HEK293T (cell line): ENCODE data around the gene ANKRD11.

ENCODE experiments used
- CTCF ChIA-PET: fragments of 350-600 bp; formaldehyde crosslinking; extraction: SDS; loops from one replicate; lab custom pipeline; 2021; ENCODE audit warnings: antibody characterized with exemption, inconsistent platforms; lab: Yijun Ruan, JAX
- POLR2A ChIA-PET: fragments of 350-600 bp; formaldehyde crosslinking; extraction: SDS; loops from one replicate; lab custom pipeline; 2020; ENCODE audit warnings: antibody characterized with exemption, inconsistent platforms; lab: Yijun Ruan, JAX
- DNase-seq: peaks from one replicate; pipeline ENCODE4 v3.0.0; 2012; ENCODE audit warnings: mixed read lengths; ENCODE audit errors: extremely low spot score
- ARNT ChIP-seq: fragments of 450-650 bp; IDR thresholded peaks from 2 replicates; pipeline ENCODE4 v1.6.1; 2017; ENCODE audit warnings: mild to moderate bottlenecking
- BHLHE40 ChIP-seq: fragments of 450-650 bp; IDR thresholded peaks from 2 replicates; pipeline ENCODE4 v1.6.1; 2016; ENCODE audit warnings: mild to moderate bottlenecking, moderate library complexity, borderline replicate concordance
- CTBP1 ChIP-seq: fragments of 450-650 bp; IDR thresholded peaks from 2 replicates; pipeline ENCODE4 v1.6.1; 2016; ENCODE audit warnings: borderline replicate concordance
- ELF4 ChIP-seq: fragments of 450-650 bp; IDR thresholded peaks from 2 replicates; pipeline ENCODE4 v1.6.1; 2017; ENCODE audit warnings: antibody characterized with exemption
- FOXA1 ChIP-seq: fragments of 450-650 bp; IDR thresholded peaks from 2 replicates; pipeline ENCODE4 v1.6.1; 2016; ENCODE audit warnings: mild to moderate bottlenecking
- FOXK2 ChIP-seq: fragments of 450-650 bp; IDR thresholded peaks from 2 replicates; pipeline ENCODE4 v1.6.1; 2016; ENCODE audit warnings: mild to moderate bottlenecking
- FOXM1 ChIP-seq: fragments of 450-650 bp; IDR thresholded peaks from 2 replicates; pipeline ENCODE4 v1.6.1; 2017; ENCODE audit warnings: mild to moderate bottlenecking, borderline replicate concordance
- HDGF ChIP-seq: fragments of 450-650 bp; IDR thresholded peaks from 2 replicates; pipeline ENCODE4 v1.6.1; 2017; ENCODE audit warnings: antibody characterized with exemption, borderline replicate concordance
- L3MBTL2 ChIP-seq: fragments of 450-650 bp; conservative IDR thresholded peaks from 2 replicates; pipeline ENCODE4 v1.6.1; 2016; ENCODE audit warnings: mild to moderate bottlenecking
- LEF1 ChIP-seq: fragments of 450-650 bp; IDR thresholded peaks from 2 replicates; pipeline ENCODE4 v1.6.1; 2017; ENCODE audit warnings: mild to moderate bottlenecking, borderline replicate concordance
- NFRKB ChIP-seq: fragments of 450-650 bp; IDR thresholded peaks from 2 replicates; pipeline ENCODE4 v1.6.1; 2016; ENCODE audit warnings: mild to moderate bottlenecking, moderate library complexity
- PKNOX1 ChIP-seq: fragments of 450-650 bp; IDR thresholded peaks from 2 replicates; pipeline ENCODE4 v1.6.1; 2016
- SP1 ChIP-seq: fragments of 450-650 bp; IDR thresholded peaks from 2 replicates; pipeline ENCODE4 v1.6.1; 2017
- SUZ12 ChIP-seq: fragments of 450-650 bp; IDR thresholded peaks from 2 replicates; pipeline ENCODE4 v1.6.1; 2016; ENCODE audit warnings: mild to moderate bottlenecking
- TARDBP ChIP-seq: fragments of 450-650 bp; IDR thresholded peaks from 2 replicates; pipeline ENCODE4 v1.6.1; 2016
- ZNF384 ChIP-seq: fragments of 450-650 bp; IDR thresholded peaks from 2 replicates; pipeline ENCODE4 v1.6.1; 2016

Gene ANKRD11

GRCh38 chr16:89443727-89444084 is 46.7 kb downstream of the ANKRD11 start:
- POLR2A ChIA-PET = no interaction called here
- no peak for DNase-seq
- TF ChIP-seq LEF1 (no peak), HDGF (no peak), TARDBP (no peak), FOXK2 (no peak), SP1 (no peak)
- CTCF ChIA-PET = interaction anchor here (0.6 kb wide), 1 partner anchor 61 kb away, joined by 3 read pairs; no protein-coding TSS in a partner anchor

DNA sequence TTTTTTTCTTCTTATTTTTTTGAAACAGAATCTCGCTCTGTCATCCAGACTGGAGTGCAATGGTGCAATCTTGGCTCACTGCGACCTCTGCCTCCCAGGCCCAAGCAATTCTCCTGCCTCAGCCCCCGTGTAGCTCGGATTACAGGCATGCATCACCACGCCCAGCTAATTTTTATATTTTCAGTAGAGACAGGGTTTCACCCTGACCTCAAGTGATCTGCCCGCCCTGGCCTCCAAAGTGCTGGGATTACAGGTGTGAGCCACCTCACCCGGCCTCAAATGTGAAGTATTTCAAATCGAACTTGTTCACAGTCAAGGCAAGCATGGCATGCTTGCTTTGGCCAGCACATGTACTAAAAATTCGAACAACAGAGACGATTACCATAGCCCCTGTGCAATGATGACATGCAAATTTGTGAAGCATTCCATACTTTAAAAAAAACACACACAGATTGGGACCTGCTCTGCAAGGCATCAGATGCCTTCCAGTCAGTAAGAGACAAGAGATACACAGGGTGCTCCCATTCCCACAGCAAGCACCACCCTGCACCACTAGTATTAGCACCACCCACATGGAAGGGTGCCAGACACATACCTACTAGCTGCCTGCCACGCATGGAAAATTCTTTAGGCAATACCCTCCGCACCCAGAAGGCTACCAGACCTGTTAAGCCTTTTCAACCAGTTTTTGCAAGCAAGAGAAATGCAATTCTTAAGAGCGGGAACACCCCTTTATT is 47.2 kb downstream of the ANKRD11 start:
- ChIA-PET POLR2A (no interaction called here), CTCF (interaction anchor here (0.6 kb wide), 1 partner anchor 61 kb away, joined by 3 read pairs; no protein-coding TSS in a partner anchor)
- DNase-seq = no peak
- TF ChIP-seq CTBP1 (no peak), SUZ12 (no peak), FOXA1 (no peak), ELF4 (no peak), ARNT (no peak), TARDBP (no peak), SP1 (no peak), FOXM1 (no peak), PKNOX1 (no peak), HDGF (no peak)

GRCh38 chr16:89442588-89442987 is 47.8 kb downstream of the ANKRD11 start:
- POLR2A ChIA-PET = no interaction called here
- no peak for DNase-seq
- CTCF ChIA-PET = no interaction called here
- TF ChIP-seq PKNOX1 (peak; percentile 54), SP1 (no peak), NFRKB (no peak), HDGF (no peak), ARNT (no peak)

- ChIA-PET POLR2A (no interaction called here), CTCF (no interaction called here)
- no peak for TF ChIP-seq TARDBP
- no peak for TF ChIP-seq PKNOX1
- TF ChIP-seq ARNT = no peak
- no peak for TF ChIP-seq FOXK2
- TF ChIP-seq FOXA1 = no peak
- DNase-seq = no peak
Observed at GRCh38 chr16:89439659-89440058, 50.7 kb downstream of the ANKRD11 start.

- no peak for DNase-seq
- ChIA-PET CTCF (interaction anchor here (1.1 kb wide), 1 partner anchor 103 kb away, joined by 4 read pairs; no protein-coding TSS in a partner anchor), POLR2A (no interaction called here)
- TF ChIP-seq NFRKB (no peak), ZNF384 (no peak), HDGF (no peak), ARNT (no peak), TARDBP (no peak), BHLHE40 (no peak), CTBP1 (no peak), FOXK2 (no peak), LEF1 (no peak), SP1 (no peak)
Observed at GRCh38 chr16:89437991-89438390, 52.4 kb downstream of the ANKRD11 start.

DNA sequence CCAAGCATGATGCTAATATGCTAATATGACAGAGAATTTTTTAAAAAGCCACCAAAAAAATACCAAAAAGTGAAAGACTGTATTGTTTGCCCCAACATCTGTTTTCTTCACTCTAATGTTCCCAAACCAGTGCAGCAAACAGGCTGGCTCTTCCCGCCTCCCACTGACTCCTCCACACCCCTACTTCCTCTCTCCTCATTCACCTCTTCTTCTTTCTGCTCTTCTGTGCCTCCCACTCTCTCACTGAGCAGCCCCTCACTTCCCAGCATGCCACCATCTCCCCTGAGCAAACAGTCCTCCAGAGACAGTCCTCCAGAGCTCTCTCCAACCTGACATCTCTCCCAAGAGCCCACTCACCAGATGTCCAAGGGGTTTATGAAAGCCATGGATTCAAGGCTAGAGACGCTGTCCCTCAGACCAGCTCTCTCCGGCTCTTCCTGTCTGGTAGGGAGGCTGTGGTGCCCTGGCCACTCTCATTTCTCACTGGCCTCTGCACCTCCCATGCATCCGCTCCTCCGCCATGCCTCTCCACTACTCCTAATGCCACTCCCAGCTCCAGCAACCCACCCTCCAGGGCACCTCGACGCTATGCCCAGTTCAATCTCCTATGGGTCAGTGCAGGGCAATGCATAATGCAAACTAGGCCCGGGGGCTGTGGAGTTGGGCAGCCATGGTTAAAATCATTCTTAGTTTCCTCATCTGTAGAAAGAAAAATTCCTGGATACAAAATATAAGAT is 52.9 kb downstream of the ANKRD11 start:
- CTCF ChIA-PET = interaction anchor here (1.1 kb wide), 1 partner anchor 103 kb away, joined by 4 read pairs; no protein-coding TSS in a partner anchor
- POLR2A ChIA-PET = no interaction called here
- no peak for DNase-seq
- no peak for TF ChIP-seq FOXA1
- no peak for TF ChIP-seq BHLHE40
- no peak for TF ChIP-seq L3MBTL2
- TF ChIP-seq NFRKB = no peak
- no peak for TF ChIP-seq CTBP1
- TF ChIP-seq FOXK2 = no peak
- TF ChIP-seq HDGF = no peak
- TF ChIP-seq SP1 = no peak
- TF ChIP-seq LEF1 = no peak
- no peak for TF ChIP-seq ELF4
- no peak for TF ChIP-seq ARNT
- no peak for TF ChIP-seq PKNOX1
- no peak for TF ChIP-seq SUZ12
- TF ChIP-seq FOXM1 = no peak
- TF ChIP-seq TARDBP = no peak
- no peak for TF ChIP-seq ZNF384
